ENCODE measurements around the gene OCSTAMP.

OCSTAMP gene

GRCh38 chr20:46545077-46545826 lies 5.2 kb downstream of the OCSTAMP start:
- TF ChIP-seq, protein P1, sequence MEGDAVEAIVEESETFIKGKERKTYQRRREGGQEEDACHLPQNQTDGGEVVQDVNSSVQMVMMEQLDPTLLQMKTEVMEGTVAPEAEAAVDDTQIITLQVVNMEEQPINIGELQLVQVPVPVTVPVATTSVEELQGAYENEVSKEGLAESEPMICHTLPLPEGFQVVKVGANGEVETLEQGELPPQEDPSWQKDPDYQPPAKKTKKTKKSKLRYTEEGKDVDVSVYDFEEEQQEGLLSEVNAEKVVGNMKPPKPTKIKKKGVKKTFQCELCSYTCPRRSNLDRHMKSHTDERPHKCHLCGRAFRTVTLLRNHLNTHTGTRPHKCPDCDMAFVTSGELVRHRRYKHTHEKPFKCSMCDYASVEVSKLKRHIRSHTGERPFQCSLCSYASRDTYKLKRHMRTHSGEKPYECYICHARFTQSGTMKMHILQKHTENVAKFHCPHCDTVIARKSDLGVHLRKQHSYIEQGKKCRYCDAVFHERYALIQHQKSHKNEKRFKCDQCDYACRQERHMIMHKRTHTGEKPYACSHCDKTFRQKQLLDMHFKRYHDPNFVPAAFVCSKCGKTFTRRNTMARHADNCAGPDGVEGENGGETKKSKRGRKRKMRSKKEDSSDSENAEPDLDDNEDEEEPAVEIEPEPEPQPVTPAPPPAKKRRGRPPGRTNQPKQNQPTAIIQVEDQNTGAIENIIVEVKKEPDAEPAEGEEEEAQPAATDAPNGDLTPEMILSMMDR (IDR thresholded peaks at IDR 0.05; ENCODE audit: extremely low read depth, insufficient read depth, missing control alignments), result no peak
- no peak for DNase-seq (ENCODE audit: low spot score)
- in situ Hi-C loops (cut with MboI; ENCODE audit: low pct_unique_long_range_greater_than_20kb, low sequenced_read_pairs, unreplicated experiment), result no loop called here

- in situ Hi-C loops (cut with MboI; ENCODE audit: low pct_unique_long_range_greater_than_20kb, low sequenced_read_pairs, unreplicated experiment), result no loop called here
- TF ChIP-seq, protein P1 (IDR thresholded peaks at IDR 0.05; ENCODE audit: extremely low read depth, insufficient read depth, missing control alignments), result peak; percentile 53
- DNase-seq (ENCODE audit: low spot score), result no peak
These were observed 5.9 kb downstream of the OCSTAMP start for GRCh38 chr20:46544576-46544975.

- in situ Hi-C loops (cut with MboI; ENCODE audit: low pct_unique_long_range_greater_than_20kb, low sequenced_read_pairs, unreplicated experiment), result no loop called here
- TF ChIP-seq, protein P1 (IDR thresholded peaks at IDR 0.05; ENCODE audit: extremely low read depth, insufficient read depth, missing control alignments), result no peak
- DNase-seq (ENCODE audit: low spot score), result no peak
These were observed 6.5 kb downstream of the OCSTAMP start for GRCh38 chr20:46543959-46544358.

- in situ Hi-C loops (cut with MboI; ENCODE audit: low pct_unique_long_range_greater_than_20kb, low sequenced_read_pairs, unreplicated experiment), result no loop called here
- no peak for DNase-seq (ENCODE audit: low spot score)
- TF ChIP-seq, protein P1 (IDR thresholded peaks at IDR 0.05; ENCODE audit: extremely low read depth, insufficient read depth, missing control alignments), result no peak
These were observed 7.4 kb downstream of the OCSTAMP start for GRCh38 chr20:46543033-46543432.

GRCh38 chr20:46541229-46541935 lies 9.1 kb downstream of the OCSTAMP start:
- in situ Hi-C loops (cut with MboI; ENCODE audit: low pct_unique_long_range_greater_than_20kb, low sequenced_read_pairs, unreplicated experiment), result no loop called here
- no peak for DNase-seq (ENCODE audit: low spot score)
- TF ChIP-seq, protein P1 (IDR thresholded peaks at IDR 0.05; ENCODE audit: extremely low read depth, insufficient read depth, missing control alignments), result no peak

DNA sequence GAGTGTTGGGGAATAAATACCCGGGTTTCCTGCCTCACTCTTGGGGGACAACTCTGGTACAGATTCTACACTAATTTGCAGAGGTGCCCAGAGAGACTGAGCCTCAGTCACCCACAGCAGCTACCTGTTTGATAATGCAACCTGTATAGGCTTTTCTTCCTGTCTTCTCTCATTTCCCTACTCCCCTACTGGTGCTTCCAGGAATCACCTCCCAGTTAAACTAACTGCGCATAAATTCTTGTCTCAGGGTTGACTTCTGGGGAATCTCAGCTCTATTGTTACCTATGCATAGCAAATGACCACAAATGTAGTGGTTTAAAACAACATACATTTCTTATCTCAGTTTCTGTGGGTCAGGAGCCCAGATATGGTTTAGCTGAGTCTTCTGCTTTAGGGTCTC lies 11.3 kb downstream of the OCSTAMP start:
- TF ChIP-seq, protein P1 (IDR thresholded peaks at IDR 0.05; ENCODE audit: extremely low read depth, insufficient read depth, missing control alignments), result no peak
- in situ Hi-C loops (cut with MboI; ENCODE audit: low pct_unique_long_range_greater_than_20kb, low sequenced_read_pairs, unreplicated experiment), result no loop called here

More for the DNA sequence above, 11.3 kb downstream of the OCSTAMP start:
- no peak for DNase-seq (ENCODE audit: low spot score)

All from GM13977 (cell line).